Neural crest cell (in vitro differentiated cells): ENCODE measurements around the gene METRN. TPM values are rescaled to one million over a fixed set of nuclear protein-coding genes. Genes with fewer than 3 reads are reported as not detected.
"Not testable (repeated sequence)": the region's sequence is repeated elsewhere in the genome, so short reads cannot be mapped to it uniquely, and the experiment has no call there.

Experiments used
- DNase-seq: peaks from one replicate; pipeline ENCODE4 v3.0.0; 2021; ENCODE audit warnings: low read depth, mixed read lengths, low spot score
- H3K27ac Mint-ChIP-seq: one replicate; pipeline ENCODE4 v1.8.0; 2021; ENCODE audit warnings: mild to moderate bottlenecking, mixed read lengths; ENCODE audit not compliant: unreplicated experiment
- H3K27me3 Mint-ChIP-seq: 2 replicates; pipeline ENCODE4 v1.8.0; 2021; ENCODE audit warnings: low read depth, mild to moderate bottlenecking, mixed read lengths
- H3K36me3 Mint-ChIP-seq: 2 replicates; pipeline ENCODE4 v1.8.0; 2021; ENCODE audit warnings: low read depth, mild to moderate bottlenecking, mixed read lengths
- H3K4me1 Mint-ChIP-seq: 2 replicates; pipeline ENCODE4 v1.8.0; 2021; ENCODE audit warnings: mixed read lengths
- H3K4me3 Mint-ChIP-seq: one replicate; pipeline ENCODE4 v1.8.0; 2021; ENCODE audit warnings: mild to moderate bottlenecking, mixed read lengths
- H3K9me3 Mint-ChIP-seq: 2 replicates; pipeline ENCODE4 v1.8.0; 2021; ENCODE audit warnings: mixed read lengths
- total RNA-seq: library from RNA; stranded (reverse); gene quantifications from 2 replicates; pipeline ENCODE4 v1.2.1, GENCODE V29; 2021
- TF ChIP-seq, protein P1 (sequence below): fragments of 200-600 bp; sonication (generic); conservative IDR thresholded peaks from 2 replicates; pipeline ENCODE4 v1.5.0; 2021; ENCODE audit warnings: antibody characterized with exemption, mild to moderate bottlenecking

The METRN gene
- total RNA-seq, 1 donor from 2014 or later: 224 TPM

DNA sequence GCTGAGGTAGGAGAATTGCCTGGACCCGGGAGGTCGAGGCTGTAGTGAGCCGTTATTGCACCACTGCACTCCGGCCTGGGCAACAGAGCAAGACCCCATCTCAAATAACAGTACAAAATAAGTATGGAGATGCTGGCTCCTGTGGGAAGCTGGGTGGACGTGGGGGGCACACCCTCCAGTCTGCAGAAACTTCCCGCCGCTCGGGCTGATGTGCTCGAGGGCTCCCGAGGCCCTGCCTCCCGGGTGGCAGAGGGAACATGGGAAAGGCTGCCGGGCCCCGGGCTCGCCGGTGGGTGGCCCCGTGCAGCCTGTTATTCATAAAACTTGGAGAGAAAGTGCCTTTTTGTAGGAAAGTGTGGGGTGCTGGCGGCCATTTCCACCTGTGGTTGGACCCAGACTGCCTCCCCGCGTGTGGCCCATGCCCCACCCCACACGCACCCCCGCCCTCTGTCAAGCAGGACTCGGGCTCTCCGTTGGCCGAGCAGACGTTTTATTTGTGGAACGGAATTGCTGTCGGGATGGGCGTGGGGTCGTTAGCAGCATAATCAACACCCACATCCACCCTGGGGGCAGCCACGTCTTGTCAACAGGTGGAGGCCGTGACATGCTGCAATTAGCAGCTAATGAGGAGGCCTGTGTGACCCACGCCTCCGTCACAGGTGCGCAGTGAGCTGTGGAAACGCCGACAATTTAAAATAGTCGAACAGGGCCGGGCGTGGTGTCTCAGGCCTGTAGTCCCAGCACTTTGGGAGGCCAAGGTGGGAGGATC, 33.2 kb downstream of the METRN start:
- Mint-ChIP-seq H3K9me3 (no peaks in the 10 kb centered on the region), H3K27ac (no peak overlapping the region), H3K27me3 (peaks cover 5% of the 10 kb centered on the region), H3K4me1 (peaks cover 18% of the 10 kb centered on the region), H3K4me3 (no peak overlapping the region), H3K36me3 (no peaks in the 10 kb centered on the region)
- no peak for DNase-seq
- TF ChIP-seq, protein P1, sequence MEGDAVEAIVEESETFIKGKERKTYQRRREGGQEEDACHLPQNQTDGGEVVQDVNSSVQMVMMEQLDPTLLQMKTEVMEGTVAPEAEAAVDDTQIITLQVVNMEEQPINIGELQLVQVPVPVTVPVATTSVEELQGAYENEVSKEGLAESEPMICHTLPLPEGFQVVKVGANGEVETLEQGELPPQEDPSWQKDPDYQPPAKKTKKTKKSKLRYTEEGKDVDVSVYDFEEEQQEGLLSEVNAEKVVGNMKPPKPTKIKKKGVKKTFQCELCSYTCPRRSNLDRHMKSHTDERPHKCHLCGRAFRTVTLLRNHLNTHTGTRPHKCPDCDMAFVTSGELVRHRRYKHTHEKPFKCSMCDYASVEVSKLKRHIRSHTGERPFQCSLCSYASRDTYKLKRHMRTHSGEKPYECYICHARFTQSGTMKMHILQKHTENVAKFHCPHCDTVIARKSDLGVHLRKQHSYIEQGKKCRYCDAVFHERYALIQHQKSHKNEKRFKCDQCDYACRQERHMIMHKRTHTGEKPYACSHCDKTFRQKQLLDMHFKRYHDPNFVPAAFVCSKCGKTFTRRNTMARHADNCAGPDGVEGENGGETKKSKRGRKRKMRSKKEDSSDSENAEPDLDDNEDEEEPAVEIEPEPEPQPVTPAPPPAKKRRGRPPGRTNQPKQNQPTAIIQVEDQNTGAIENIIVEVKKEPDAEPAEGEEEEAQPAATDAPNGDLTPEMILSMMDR: no peak

DNA sequence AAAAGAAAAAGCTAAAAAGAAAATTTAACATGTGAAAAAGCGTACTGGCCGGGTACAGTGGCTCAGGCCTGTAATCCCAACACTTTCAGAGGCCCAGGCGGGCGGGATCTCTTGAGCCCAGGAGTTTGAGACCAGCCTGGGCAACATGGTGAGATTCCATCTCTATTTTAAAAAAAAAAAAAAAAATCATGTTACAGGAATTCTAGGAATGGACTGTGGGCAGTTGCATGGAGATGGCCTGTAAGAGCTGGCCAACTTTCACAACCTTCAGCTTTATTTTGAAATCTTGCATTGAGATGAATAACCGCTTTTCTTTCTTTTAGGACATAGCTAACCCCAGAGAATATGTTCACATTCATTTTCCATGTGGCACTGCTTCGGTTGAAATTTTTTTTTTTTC, 34.1 kb downstream of the METRN start:
- peaks cover 18% of the 10 kb centered on the region for H3K4me1 Mint-ChIP-seq
- H3K4me3 Mint-ChIP-seq: no peak overlapping the region
- H3K9me3 Mint-ChIP-seq: no peaks in the 10 kb centered on the region
- H3K36me3 Mint-ChIP-seq: no peaks in the 10 kb centered on the region
- no peak for DNase-seq
- no peak overlapping the region for H3K27ac Mint-ChIP-seq
- peaks cover 5% of the 10 kb centered on the region for H3K27me3 Mint-ChIP-seq
- TF ChIP-seq, protein P1: no peak

DNA sequence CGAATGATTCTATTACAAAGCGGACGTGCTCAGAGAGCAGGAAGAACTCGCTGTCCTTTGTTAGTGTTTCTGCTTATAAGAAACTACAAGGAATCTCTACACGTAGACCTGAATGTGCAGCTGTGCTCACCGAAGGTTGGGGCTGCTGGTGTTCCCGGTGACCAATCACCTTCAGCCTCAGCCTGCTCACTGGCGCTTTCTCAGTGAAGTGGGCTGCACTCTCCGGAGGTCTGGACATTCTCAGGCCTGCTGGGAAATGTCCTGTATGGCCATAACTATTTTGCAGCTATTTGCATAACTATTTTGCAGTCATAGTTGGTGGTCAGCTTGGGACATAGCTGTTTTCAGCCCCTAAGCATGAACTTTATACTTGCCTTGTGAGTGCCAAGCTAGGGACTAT, 35.6 kb downstream of the METRN start:
- H3K9me3 Mint-ChIP-seq: no peaks in the 10 kb centered on the region
- H3K27me3 Mint-ChIP-seq: peaks cover 5% of the 10 kb centered on the region
- H3K4me1 Mint-ChIP-seq: peaks cover 18% of the 10 kb centered on the region
- no peak overlapping the region for H3K27ac Mint-ChIP-seq
- H3K36me3 Mint-ChIP-seq: no peaks in the 10 kb centered on the region
- H3K4me3 Mint-ChIP-seq: no peak overlapping the region
- DNase-seq: no peak
- TF ChIP-seq, protein P1: no peak

DNA sequence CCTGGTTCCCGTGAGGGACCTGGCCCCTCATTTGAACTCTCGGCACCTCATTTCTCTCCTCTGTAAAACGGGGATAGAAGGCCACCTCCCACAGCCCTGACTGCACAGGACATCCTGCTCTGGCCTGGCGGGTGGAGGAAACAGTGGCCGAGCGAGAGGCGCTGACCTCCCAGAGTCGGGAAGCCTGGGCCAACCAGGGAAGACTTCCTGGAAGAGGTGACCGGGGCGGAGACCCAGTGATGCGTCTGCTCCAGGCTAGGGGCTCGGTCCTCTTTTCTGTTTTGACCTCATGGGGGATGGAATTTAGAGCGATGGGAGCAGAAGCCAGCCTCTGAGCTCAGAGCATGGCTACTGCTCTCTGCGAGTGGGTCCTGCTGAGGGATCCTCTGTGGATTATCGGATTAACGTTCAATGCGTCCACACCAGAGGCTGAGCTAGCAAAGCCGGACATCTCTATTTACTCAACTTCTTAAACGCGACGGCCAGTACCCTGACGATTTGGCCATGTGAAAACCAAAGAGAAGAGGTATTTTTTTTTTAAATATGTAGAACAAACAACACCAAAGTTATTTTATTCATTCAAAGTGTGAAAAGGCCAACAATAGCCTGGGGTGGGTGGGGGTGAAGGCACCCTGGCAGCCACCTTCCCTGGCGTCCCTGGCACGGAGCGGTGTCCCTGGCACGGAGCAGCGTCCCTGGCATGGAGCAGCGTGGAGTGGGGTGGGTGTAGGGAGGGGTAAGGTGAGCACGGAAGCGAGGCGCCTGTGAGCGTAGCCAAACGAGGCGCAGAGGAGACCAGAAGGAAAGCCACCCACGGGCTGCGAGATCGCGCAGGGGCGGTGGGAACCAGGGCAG, 36.5 kb downstream of the METRN start:
- Mint-ChIP-seq H3K27me3 (peaks cover 5% of the 10 kb centered on the region), H3K4me3 (no peak overlapping the region), H3K9me3 (peaks cover under 1% of the 10 kb centered on the region), H3K36me3 (no peaks in the 10 kb centered on the region), H3K27ac (no peak overlapping the region), H3K4me1 (peaks cover 18% of the 10 kb centered on the region)
- no peak for DNase-seq
- TF ChIP-seq, protein P1: no peak

DNA sequence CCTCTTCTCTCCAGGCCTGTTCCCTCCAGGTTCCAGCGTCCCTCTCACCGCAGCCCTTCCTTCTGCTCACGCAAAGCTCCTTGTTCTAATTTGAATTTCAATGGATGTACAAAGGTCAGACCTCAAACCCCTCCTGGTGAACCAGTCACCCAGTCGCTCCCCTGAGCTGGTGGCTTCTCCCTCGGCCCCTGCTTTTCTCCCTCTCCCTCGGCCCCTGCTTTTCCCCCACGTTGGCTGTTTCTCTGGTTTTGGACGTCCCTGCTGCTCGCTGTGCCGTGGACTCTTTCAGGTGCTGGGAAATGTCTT, 37.0 kb downstream of the METRN start:
- Mint-ChIP-seq H3K36me3 (no peaks in the 10 kb centered on the region), H3K27me3 (peaks cover 8% of the 10 kb centered on the region), H3K27ac (no peak overlapping the region), H3K4me3 (no peak overlapping the region), H3K4me1 (peaks cover 18% of the 10 kb centered on the region), H3K9me3 (peaks cover 3% of the 10 kb centered on the region)
- TF ChIP-seq, protein P1: no peak
- no peak for DNase-seq

DNA sequence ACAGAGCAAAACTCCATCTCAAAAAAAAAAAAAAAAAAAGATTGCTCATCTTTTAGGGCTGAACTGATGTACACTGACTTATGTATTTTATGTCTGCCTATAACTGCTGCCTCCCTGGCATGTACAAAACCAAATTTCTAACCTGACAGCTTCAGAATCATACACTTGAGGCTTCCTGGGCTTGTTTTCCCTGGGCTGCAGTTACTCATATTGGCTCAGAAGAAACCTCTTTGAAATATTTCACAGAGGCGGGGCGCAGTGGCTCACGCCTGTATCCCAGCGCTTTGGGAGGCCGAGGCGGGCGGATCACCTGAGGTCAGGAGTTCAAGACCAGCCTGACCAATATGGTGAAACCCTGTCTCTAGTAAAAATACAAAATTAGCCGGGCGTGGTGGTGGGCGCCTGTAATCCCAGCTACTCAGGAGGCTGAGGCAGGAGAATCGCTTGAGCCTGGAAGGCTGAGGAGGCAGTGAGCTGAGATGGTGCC, 39.2 kb downstream of the METRN start:
- peaks cover 18% of the 10 kb centered on the region for H3K4me1 Mint-ChIP-seq
- DNase-seq, H3K9me3 Mint-ChIP-seq, H3K27me3 Mint-ChIP-seq, H3K27ac Mint-ChIP-seq, H3K36me3 Mint-ChIP-seq: not testable (repeated sequence)
- H3K4me3 Mint-ChIP-seq: peak overlapping the region; percentile 47
